Activated CD4-positive, alpha-beta memory T cell treated with anti-CD3 and anti-CD28 coated beads, Interleukin-2, amount 10 ng/mL, durations not matched to agents 7 days and 5 days (primary cell): ENCODE measurements around the gene COQ4. TPM values are rescaled to one million over a fixed set of nuclear protein-coding genes. Genes with fewer than 3 reads are reported as not detected.
"Not testable (repeated sequence)": the region's sequence is repeated elsewhere in the genome, so short reads cannot be mapped to it uniquely, and the experiment has no call there.

Experiments used
- CTCF ChIA-PET: fragments of 350-600 bp; sonication (Branson Sonifier 250); formaldehyde crosslinking; loops from one replicate; lab custom pipeline; 2021; ENCODE audit warnings: antibody characterized with exemption, inconsistent platforms; lab: Charles Lee
- POLR2A ChIA-PET: fragments of 350-600 bp; sonication (Branson Sonifier 250); formaldehyde crosslinking; loops from one replicate; lab custom pipeline; 2021; ENCODE audit warnings: antibody characterized with exemption; lab: Charles Lee
- DNase-seq: peaks from one replicate; pipeline ENCODE4 v3.0.0-alpha.2; 2020
- H3K27ac Mint-ChIP-seq: one replicate; pipeline ENCODE4 v1.8.0; 2021; ENCODE audit warnings: mild to moderate bottlenecking, mixed read lengths
- H3K27me3 Mint-ChIP-seq: one replicate; pipeline ENCODE4 v1.8.0; 2021; ENCODE audit warnings: mixed read lengths
- H3K36me3 Mint-ChIP-seq: one replicate; pipeline ENCODE4 v1.8.0; 2021; ENCODE audit warnings: low read depth, mixed read lengths
- H3K4me1 Mint-ChIP-seq: one replicate; pipeline ENCODE4 v1.8.0; 2021; ENCODE audit warnings: mixed read lengths
- H3K4me3 Mint-ChIP-seq: one replicate; pipeline ENCODE4 v1.8.0; 2021; ENCODE audit warnings: mild to moderate bottlenecking, mixed read lengths
- H3K9me3 Mint-ChIP-seq: one replicate; pipeline ENCODE4 v1.8.0; 2021; ENCODE audit warnings: mixed read lengths
- total RNA-seq, 2 experiments: library from RNA; stranded (reverse); gene quantifications; one replicate each; pipeline ENCODE4 v1.2.3, GENCODE V29; 2021

COQ4 gene
- total RNA-seq: 10 to 100 TPM; 27.6 to 28.4 TPM

- POLR2A ChIA-PET: interaction anchor here (0.8 to 1.4 kb wide), 4 partner anchors 15 to 49 kb away, joined by 3 to 4 read pairs (median 3); partner anchors contain the start of genes GOLGA2 and SWI5
- H3K36me3 Mint-ChIP-seq: peaks cover 7% of the 10 kb centered on the region
- no peaks in the 10 kb centered on the region for H3K27me3 Mint-ChIP-seq
- CTCF ChIA-PET: interaction anchor here (0.6 to 3.0 kb wide), 2 partner anchors 19 to 28 kb away, joined by 3 to 13 read pairs; no protein-coding TSS in a partner anchor
- peak; percentile 94 for DNase-seq
- H3K27ac Mint-ChIP-seq: peak within 1 kb of the TSS; percentile 96
- peaks cover 23% of the 10 kb centered on the region for H3K4me1 Mint-ChIP-seq
- no peaks in the 10 kb centered on the region for H3K9me3 Mint-ChIP-seq
- peak within 1 kb of the TSS; percentile 94 for H3K4me3 Mint-ChIP-seq
These were observed at the start of gene COQ4, which contains the start of gene TRUB2 for GRCh38 chr9:128322404-128323211. COQ4 (plus strand) TSS chr9:128322839; CDS start chr9:128322859, 20 bp downstream. TRUB2 (minus strand) TSS chr9:128322447; CDS start chr9:128322408, 39 bp downstream.

DNA sequence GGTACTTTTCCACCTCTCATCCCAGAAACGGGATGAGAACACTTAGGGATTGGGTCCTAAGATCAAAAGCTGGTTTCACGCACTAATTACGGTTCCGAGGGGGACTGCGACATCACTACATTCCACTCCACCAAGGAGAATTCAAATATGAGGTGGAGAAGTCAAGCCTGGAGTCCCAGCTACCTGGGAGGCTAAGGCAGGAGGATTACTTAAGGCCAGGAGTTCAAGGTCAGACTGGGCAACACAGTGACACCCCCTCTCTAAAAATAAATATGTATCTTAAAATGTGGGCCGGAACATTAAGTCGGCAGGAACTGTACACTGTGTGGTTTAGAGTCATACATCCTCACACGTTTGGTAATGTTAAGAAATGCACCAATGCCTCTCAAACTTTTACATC is 48.4 kb upstream of the COQ4 start:
- Mint-ChIP-seq H3K36me3 (peaks cover 12% of the 10 kb centered on the region), H3K27ac (peak overlapping the region; percentile 71), H3K27me3 (no peaks in the 10 kb centered on the region), H3K9me3 (no peaks in the 10 kb centered on the region), H3K4me1 (peaks cover 56% of the 10 kb centered on the region), H3K4me3 (peak overlapping the region; percentile 96)
- POLR2A ChIA-PET: no interaction called here
- CTCF ChIA-PET: interaction anchor here (1.0 to 2.0 kb wide), 2 partner anchors 19 to 21 kb away, joined by 3 to 5 read pairs; no protein-coding TSS in a partner anchor
- no peak for DNase-seq

GRCh38 chr9:128275198-128276007 is 47.2 kb upstream of the COQ4 start, which contains the start of gene GOLGA2:
GOLGA2 (minus strand) TSS chr9:128276007; CDS start chr9:128275976, 31 bp downstream.
- peak within 1 kb of the TSS; percentile 90 for H3K27ac Mint-ChIP-seq
- ChIA-PET POLR2A (interaction anchor here (0.6 to 1.8 kb wide), 20 partner anchors 10 to 230 kb away, joined by 3 to 8 read pairs (median 4); partner anchors contain the start of genes BBLN, CIZ1, GLE1 and TRUB2), CTCF (interaction anchor here (0.7 to 1.6 kb wide), 8 partner anchors 12 to 145 kb away, joined by 3 to 8 read pairs (median 4); no protein-coding TSS in a partner anchor)
- no peak for DNase-seq
- H3K4me1 Mint-ChIP-seq: peaks cover 64% of the 10 kb centered on the region
- H3K27me3 Mint-ChIP-seq: no peaks in the 10 kb centered on the region
- peaks cover 12% of the 10 kb centered on the region for H3K36me3 Mint-ChIP-seq
- peak within 1 kb of the TSS; percentile 96 for H3K4me3 Mint-ChIP-seq
- H3K9me3 Mint-ChIP-seq: no peaks in the 10 kb centered on the region

DNA sequence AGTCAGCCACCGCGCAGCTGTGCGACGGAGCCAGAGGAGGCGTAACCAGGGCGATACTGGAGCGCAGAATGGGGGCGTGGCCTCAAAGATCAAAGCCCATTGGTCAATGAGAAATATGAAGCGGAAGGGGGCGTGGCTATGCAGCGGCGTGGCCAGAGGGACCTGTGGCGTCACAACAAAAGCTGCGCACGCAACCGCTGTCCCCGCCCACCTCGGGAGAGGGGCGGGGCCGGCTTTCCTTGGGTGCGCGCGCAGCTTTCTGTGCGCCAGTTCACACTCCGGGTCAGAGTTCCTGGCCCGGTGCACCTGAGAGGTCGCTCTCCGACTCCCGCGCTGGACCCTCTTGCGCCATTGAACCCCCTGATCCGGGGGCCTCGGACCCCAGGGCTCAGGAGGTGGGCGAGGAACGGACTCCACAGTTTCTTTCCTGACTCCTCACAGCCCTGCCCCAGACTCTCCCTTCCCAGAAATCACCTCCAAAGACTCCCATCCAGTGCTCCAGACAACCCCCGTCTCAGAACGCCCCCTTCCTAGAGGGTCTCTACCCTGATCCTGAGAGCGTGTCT is 46.5 kb upstream of the COQ4 start, which contains the start of gene SWI5:
Gene SWI5 (plus strand): TSS at position 269 of the 566 bp plus-strand sequence.
- POLR2A ChIA-PET: interaction anchor here (0.6 to 1.8 kb wide), 20 partner anchors 9 to 229 kb away, joined by 3 to 8 read pairs (median 4); partner anchors contain the start of genes BBLN, CIZ1, GLE1 and TRUB2
- Mint-ChIP-seq H3K27ac (peak within 1 kb of the TSS; percentile 90), H3K36me3 (peaks cover 12% of the 10 kb centered on the region), H3K27me3 (no peaks in the 10 kb centered on the region), H3K9me3 (no peaks in the 10 kb centered on the region), H3K4me3 (peak within 1 kb of the TSS; percentile 96), H3K4me1 (peaks cover 64% of the 10 kb centered on the region)
- peak; percentile 100 for DNase-seq
- CTCF ChIA-PET: interaction anchor here (0.7 to 1.6 kb wide), 7 partner anchors 11 to 144 kb away, joined by 3 to 8 read pairs (median 4); no protein-coding TSS in a partner anchor

DNA sequence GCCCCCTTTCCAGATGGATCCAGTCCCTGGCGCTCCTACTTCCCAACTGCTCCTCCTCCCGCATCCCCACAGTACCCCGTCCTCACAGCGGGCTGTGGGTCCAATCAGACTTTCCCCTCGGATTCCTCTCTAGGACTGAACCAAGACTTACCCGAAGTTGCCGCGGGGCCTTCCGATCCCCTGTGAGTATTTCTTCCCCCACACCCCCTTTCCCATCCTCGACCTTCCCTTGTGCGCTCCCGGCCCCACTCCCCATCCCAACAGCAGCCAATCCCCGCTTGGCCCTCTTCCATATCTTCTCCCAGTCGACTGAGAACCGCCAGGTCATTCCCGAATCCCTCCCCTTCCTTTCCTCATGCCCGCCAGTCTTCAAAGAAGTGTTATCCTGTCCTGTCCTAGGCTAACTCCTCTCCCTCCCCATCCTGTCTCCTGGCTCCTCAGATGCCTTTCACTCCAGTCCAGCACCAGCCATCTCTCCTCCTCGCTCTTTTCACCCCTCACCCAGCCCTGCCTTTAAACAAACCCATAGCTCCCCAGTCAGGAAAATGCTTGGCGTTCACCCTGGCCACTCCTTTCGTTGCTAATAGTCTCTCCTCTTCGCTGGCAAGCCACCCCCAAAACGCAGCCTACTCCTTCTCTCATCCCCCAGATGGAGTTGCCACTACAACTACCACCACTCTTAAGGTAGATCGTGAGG is 45.9 kb upstream of the COQ4 start:
- Mint-ChIP-seq H3K4me1 (peaks cover 62% of the 10 kb centered on the region), H3K27me3 (no peaks in the 10 kb centered on the region), H3K27ac (peak overlapping the region; percentile 90), H3K4me3 (peak overlapping the region; percentile 96), H3K36me3 (peaks cover 12% of the 10 kb centered on the region), H3K9me3 (no peaks in the 10 kb centered on the region)
- CTCF ChIA-PET: interaction anchor here (0.8 to 1.6 kb wide), 5 partner anchors 18 to 65 kb away, joined by 3 to 8 read pairs (median 6); no protein-coding TSS in a partner anchor
- no peak for DNase-seq
- POLR2A ChIA-PET: interaction anchor here (0.9 to 1.8 kb wide), 11 partner anchors 17 to 108 kb away, joined by 3 to 8 read pairs (median 4); partner anchors contain the start of genes CIZ1, TRUB2 and URM1

DNA sequence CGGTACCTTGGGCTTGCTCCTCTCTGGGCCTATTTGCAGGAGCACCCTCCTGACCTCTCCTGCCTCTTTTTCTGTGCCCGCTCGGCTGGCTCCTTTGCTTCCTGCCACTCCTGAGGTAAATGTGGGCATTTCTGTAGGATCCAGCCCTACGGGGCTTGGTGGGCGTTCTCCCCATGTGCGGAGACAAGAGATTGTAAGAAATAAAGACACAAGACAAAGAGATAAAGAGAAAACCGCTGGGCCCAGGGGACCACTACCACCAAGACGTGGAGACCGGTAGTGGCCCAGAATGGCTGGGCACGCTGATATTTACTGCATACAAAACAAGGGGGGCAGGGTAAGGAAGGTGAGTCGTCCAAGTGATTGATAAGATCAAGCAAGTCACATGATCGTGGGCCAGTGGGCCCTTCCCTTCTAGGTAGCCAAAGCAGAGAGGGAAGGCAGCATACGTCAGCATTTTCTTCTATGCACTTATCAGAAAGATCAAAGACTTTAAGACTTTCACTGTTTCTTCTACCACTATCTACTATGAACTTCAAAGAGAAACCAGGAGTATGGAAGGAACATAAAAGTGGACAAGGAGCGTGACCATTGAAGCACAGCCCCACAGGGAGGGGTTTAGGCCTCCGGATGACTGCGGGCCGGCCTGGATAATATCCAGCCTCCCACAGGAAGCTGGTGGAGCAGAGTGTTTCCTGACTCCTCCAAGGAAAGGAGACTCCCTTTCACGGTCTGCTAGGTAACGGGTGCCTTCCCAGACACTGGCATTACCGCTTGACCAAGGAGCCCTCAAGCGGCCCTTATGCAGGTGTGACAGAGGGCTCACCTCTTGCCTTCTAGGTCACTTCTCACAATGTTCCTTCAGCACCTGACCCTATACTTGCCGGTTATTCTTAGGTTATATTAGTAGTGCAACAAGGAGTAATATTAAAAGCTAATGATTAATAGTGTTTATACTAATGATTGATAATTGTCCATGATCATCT is 43.3 kb upstream of the COQ4 start:
- H3K4me3 Mint-ChIP-seq, DNase-seq, H3K27me3 Mint-ChIP-seq, POLR2A ChIA-PET, H3K27ac Mint-ChIP-seq, H3K36me3 Mint-ChIP-seq, H3K9me3 Mint-ChIP-seq: not testable (repeated sequence)
- H3K4me1 Mint-ChIP-seq: peaks cover 42% of the 10 kb centered on the region
- CTCF ChIA-PET: interaction anchor here (0.6 to 1.3 kb wide), 3 partner anchors 14 to 177 kb away, joined by 3 to 4 read pairs (median 4); no protein-coding TSS in a partner anchor

DNA sequence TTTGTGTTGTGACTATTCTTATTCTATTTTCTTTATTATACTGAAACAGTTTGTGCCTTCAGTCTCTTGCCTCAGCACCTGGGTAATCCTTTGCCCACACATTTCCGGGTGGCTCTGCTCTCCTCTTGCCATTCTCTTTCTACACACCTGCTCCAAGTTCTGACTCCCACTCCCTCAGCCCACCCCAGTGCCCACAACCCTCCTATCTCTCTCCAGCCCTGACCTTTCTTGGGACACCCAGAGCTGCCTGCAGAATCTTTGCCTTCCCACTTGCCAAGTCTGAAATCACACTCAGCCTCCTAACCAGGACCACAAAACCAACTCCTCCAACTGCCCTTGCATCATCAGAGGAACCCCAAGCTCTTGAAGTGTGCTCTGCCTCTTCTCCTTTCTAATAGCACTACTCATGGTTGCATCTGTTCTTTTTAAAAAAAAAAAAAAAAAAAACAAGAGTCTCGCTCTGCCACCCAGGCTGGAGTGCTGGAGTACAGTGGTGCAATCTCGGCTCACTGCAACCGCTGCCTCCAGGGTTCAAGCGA is 42.5 kb upstream of the COQ4 start:
- ChIA-PET CTCF (interaction anchor here (0.6 kb wide), 1 partner anchor 177 kb away, joined by 4 read pairs; no protein-coding TSS in a partner anchor), POLR2A (no interaction called here)
- peaks cover 35% of the 10 kb centered on the region for H3K4me1 Mint-ChIP-seq
- peaks cover 2% of the 10 kb centered on the region for H3K36me3 Mint-ChIP-seq
- no peak for DNase-seq
- H3K27ac Mint-ChIP-seq: peak overlapping the region; percentile 26
- no peaks in the 10 kb centered on the region for H3K9me3 Mint-ChIP-seq
- no peaks in the 10 kb centered on the region for H3K27me3 Mint-ChIP-seq
- H3K4me3 Mint-ChIP-seq: no peak overlapping the region

- no peak overlapping the region for H3K4me3 Mint-ChIP-seq
- ChIA-PET CTCF (no interaction called here), POLR2A (no interaction called here)
- no peaks in the 10 kb centered on the region for H3K9me3 Mint-ChIP-seq
- H3K4me1 Mint-ChIP-seq: peaks cover 16% of the 10 kb centered on the region
- no peaks in the 10 kb centered on the region for H3K36me3 Mint-ChIP-seq
- no peaks in the 10 kb centered on the region for H3K27me3 Mint-ChIP-seq
- DNase-seq: no peak
- no peak overlapping the region for H3K27ac Mint-ChIP-seq
These were observed 40.1 kb upstream of the COQ4 start for GRCh38 chr9:128282500-128282899.

- H3K36me3 Mint-ChIP-seq: no peaks in the 10 kb centered on the region
- H3K27ac Mint-ChIP-seq: no peak overlapping the region
These were observed 37.4 kb upstream of the COQ4 start for GRCh38 chr9:128285033-128285784.

DNA sequence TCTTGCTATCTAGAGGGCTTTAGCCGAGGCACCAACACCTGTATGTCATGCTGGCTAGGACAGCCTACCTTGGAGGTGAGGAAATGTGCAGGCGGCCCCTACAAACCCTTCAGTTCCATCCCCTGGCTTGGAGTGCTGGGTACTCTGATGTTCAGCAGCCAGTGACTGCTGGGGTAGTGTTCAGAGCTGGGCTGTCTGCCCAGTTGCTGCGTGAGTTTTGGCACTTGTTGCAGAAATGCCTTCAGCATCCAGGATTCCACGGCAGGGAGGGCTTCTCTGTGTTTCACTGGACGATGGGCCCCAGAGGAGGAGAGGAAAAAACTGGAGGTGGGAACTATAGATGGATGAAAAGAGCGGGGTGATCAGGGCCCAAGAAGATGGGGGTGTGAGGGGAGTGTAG is 36.2 kb upstream of the COQ4 start:
- Mint-ChIP-seq H3K36me3 (no peaks in the 10 kb centered on the region), H3K9me3 (no peaks in the 10 kb centered on the region), H3K4me3 (no peak overlapping the region), H3K4me1 (no peaks in the 10 kb centered on the region), H3K27me3 (no peaks in the 10 kb centered on the region), H3K27ac (no peak overlapping the region)
- ChIA-PET POLR2A (interaction anchor here (1.7 kb wide), 1 partner anchor 10 kb away, joined by 5 read pairs; the partner anchor contains the start of genes GOLGA2 and SWI5), CTCF (interaction anchor here (0.6 to 0.8 kb wide), 2 partner anchors 11 to 85 kb away, joined by 4 read pairs; partner anchors contain the start of genes GOLGA2 and SWI5)
- DNase-seq: no peak

More at GRCh38 chr9:128285033-128285784, 37.4 kb upstream of the COQ4 start:
- Mint-ChIP-seq H3K4me3 (no peak overlapping the region), H3K27me3 (no peaks in the 10 kb centered on the region), H3K4me1 (peaks cover under 1% of the 10 kb centered on the region), H3K9me3 (no peaks in the 10 kb centered on the region)
- CTCF ChIA-PET: no interaction called here
- no peak for DNase-seq
- POLR2A ChIA-PET: interaction anchor here (1.7 kb wide), 1 partner anchor 9 kb away, joined by 5 read pairs; the partner anchor contains the start of genes GOLGA2 and SWI5
